NCI-H1436 treated with DMSO at 0.1 percent for 48 hours (cell line): Measurements from ENCODE around the gene GPR153.

ENCODE experiments used
- DNase-seq: peaks from one replicate; lab custom pipeline; 2025; lab: John Stamatoyannopoulos, UW

GPR153 gene

GRCh38 chr1:6286266-6286665 is 25.4 kb upstream of the GPR153 start:
- no peak for DNase-seq

GRCh38 chr1:6285336-6285735 is 24.4 kb upstream of the GPR153 start:
- no peak for DNase-seq

GRCh38 chr1:6282577-6283270 is 21.8 kb upstream of the GPR153 start:
- no peak for DNase-seq

- no peak for DNase-seq
Measured at GRCh38 chr1:6281511-6282402, 20.9 kb upstream of the GPR153 start.

- no peak for DNase-seq
Measured at GRCh38 chr1:6280761-6281451, 20.0 kb upstream of the GPR153 start.

- no peak for DNase-seq
Measured at GRCh38 chr1:6279613-6280383, 18.9 kb upstream of the GPR153 start.

- no peak for DNase-seq
Measured at GRCh38 chr1:6279066-6279465, 18.2 kb upstream of the GPR153 start.

- DNase-seq, result no peak
Measured at GRCh38 chr1:6278263-6278662, 17.4 kb upstream of the GPR153 start.

- no peak for DNase-seq
Measured at GRCh38 chr1:6276811-6277555, 16.1 kb upstream of the GPR153 start.

- no peak for DNase-seq
Measured at GRCh38 chr1:6275826-6276782, 15.2 kb upstream of the GPR153 start.

- no peak for DNase-seq
Measured at GRCh38 chr1:6274622-6275139, 13.8 kb upstream of the GPR153 start.

- DNase-seq, result no peak
Measured at GRCh38 chr1:6274102-6274501, 13.2 kb upstream of the GPR153 start.

GRCh38 chr1:6273380-6273891 is 12.5 kb upstream of the GPR153 start:
- no peak for DNase-seq

GRCh38 chr1:6272868-6273267 is 12.0 kb upstream of the GPR153 start:
- no peak for DNase-seq

GRCh38 chr1:6272452-6272851 is 11.6 kb upstream of the GPR153 start:
- no peak for DNase-seq

GRCh38 chr1:6271554-6271953 is 10.7 kb upstream of the GPR153 start:
- DNase-seq, result no peak

GRCh38 chr1:6271006-6271405 is 10.1 kb upstream of the GPR153 start:
- no peak for DNase-seq

- no peak for DNase-seq
Measured at GRCh38 chr1:6270401-6270800, 9.5 kb upstream of the GPR153 start.

GRCh38 chr1:6269720-6270400 is 9.0 kb upstream of the GPR153 start:
- DNase-seq, result peak; percentile 19
